Dermis microvascular lymphatic vessel endothelial cell (primary cell): ENCODE results near the gene ZNF280B. TPM values are rescaled to one million over a fixed set of nuclear protein-coding genes. Genes with fewer than 3 reads are reported as not detected.

Source experiments
- DNase-seq, 2 donors: peaks; one replicate each; pipeline versions ENCODE4 v3.0.0 to v3.0.0-alpha.2; 2010; ENCODE audit warnings: low read depth in 2 of 2
- total RNA-seq: library from RNA; depleted of rRNA; stranded (reverse); fragments of >200 nt; gene quantifications from 2 replicates; pipeline ENCODE4 v1.2.1, GENCODE V29; 2014

The ZNF280B gene
- total RNA-seq: 0.26 and 0.38 TPM in 2 replicates

DNA sequence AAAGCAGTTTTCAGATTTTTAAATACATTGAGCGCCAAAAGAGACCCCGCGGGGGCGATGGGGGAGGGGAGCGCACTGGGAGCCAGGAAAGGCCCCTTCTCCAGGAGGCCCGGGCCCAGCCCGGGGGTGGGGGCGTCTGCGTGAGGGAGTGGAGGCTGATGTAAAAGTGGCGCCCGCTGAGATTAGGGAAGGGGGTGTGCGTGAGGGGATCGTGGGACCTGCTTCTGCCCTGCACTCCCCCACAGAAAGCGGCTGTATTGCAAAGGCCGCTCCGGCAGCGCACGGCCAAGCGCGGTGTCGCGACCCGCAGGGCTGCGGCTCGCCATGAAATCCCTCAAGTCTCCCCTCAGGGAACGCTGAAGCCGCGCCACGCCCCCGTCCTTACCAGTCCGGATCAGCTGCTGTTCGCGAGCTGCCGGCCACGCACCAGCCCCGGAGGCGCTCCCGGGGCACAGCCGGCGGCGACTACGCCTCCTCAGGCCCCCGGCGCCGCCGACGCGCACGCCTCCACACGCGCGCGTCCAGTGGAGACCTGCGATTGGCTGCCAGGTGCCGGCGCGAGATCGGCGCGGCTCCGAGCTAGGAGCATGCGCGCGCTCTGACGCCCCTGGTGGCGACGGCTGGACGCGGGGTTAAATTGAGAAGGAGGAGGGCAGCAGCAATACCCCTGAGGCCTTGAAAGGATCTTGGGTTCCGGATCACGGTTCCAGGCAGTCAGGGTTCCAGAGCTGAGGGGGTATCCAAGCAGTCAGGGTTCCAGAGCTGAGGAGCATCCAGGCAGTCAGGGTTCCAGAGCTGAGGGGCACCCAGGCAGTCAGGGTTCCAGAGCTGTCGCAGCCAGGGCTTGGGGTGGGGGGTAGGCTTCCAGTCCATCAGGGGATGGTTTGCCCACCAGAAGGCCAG, at the start of gene ZNF280B:
ZNF280B (minus strand) TSS at position 469 of the 903 bp plus-strand sequence. CDS start 19,344 bp downstream, outside the sequence.
- peak; percentile 51 to 90 for DNase-seq

DNA sequence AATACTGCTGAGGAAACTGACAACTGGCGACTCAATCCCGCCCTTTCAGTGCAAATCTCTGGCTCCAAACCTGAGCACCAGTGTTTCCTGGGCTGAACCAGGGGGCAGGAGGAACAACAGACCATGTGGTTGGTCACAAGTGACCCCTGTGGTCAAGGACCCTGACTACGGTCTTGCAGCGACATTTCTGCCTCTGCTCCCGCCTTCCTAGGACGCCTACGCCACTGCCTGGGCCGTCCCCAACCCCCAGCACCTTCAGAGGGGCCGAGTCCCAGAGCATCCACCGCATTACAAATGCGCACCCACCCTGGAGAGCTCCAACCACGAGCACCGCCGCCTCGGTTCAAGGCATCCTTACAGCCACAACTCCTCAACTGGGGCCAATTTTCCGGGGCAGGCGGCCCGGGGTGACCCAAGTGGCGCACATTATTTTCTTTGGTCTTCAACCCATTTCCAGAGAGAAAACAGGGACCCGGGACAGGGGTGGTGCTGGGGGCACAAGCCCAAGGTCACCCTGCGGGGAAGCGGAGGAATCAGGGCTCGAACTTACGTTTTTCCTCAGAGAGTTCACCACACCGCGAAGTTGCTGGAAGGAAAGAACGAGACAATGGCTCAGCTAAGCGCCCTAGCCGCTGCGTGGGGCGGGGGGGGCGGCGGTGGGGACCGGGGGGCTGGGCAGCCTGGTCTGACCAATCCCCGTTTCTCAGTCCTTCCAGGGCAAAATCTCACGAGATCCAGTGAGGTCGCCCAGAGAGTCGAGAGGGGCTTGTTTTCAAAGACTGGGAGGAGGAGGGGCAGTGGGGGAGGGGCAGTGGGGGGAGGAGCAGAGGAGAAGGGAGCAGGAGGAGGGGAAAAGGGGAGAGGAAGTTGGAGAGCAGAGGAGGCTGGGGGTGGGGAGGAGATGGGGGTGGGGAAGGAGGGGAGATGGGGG, 48.7 kb upstream of the ZNF280B start:
- DNase-seq: no peak

GRCh38 chr22:22556578-22556977, 48.0 kb upstream of the ZNF280B start:
- no peak for DNase-seq

- DNase-seq: no peak
These were observed 47.1 kb upstream of the ZNF280B start for GRCh38 chr22:22555596-22555995.

- no peak for DNase-seq
These were observed 46.2 kb upstream of the ZNF280B start for GRCh38 chr22:22554587-22555284.

DNA sequence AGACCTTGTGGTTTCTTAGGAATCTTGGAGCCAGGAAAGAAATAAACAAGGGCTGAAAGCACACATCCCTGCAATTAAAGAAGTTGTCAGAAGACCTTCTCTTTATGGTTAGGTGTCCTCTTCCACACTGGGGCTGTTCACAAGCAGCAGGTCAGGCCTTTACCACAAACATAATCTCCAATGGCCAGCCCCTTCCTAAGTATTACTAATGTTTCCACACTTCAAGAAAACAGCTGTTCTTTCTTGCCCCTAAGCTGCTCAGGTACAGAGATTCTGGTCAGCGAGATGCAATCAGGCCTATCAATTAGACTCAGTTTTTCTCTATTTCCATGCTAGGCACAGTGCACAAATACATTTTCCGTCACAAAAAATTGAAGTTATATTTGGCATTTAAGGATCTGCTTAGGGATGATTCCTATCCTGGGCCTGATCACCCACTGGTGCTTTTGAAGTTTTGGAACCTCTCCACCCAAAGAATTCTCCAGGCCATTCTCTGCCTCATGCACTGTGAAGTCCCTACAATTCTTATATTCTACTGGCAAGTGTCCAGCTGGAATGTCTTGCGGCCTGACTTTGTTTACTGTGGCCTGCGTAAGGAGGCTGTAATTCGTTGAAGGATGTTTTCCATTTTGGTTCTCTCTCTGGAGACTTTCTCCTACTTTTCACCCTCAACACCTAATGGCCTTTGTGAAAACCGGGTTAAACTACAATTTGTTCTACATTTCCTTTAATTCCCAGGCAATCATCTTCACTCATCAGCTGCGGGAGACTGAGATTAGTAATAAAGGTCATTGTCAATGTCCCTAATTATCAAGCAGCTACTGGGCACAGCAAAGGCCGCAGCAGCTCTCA, 45.4 kb upstream of the ZNF280B start:
- DNase-seq: no peak

DNA sequence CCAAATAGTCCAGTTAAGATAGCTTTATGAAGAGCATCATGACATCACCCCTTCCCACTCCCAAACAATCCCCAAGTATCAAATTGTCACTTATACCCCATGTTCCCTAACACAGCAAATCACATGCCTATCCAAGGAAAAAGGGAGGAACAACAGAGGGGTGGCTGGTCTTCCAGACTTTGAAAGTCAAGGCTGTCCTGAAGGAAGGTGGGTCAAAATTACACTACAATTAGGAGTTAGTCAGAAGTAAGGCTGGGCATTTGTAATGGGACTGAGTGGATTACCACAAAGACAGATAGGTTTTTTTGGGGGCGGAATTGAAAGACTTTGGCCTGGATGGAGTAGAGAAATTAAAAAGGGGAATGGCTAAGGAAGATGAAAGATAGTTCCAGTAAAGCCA, 44.6 kb upstream of the ZNF280B start:
- DNase-seq: no peak

GRCh38 chr22:22552630-22553029, 44.1 kb upstream of the ZNF280B start:
- DNase-seq: no peak

GRCh38 chr22:22550789-22551434, 42.4 kb upstream of the ZNF280B start:
- DNase-seq: no peak

GRCh38 chr22:22548910-22549309, 40.4 kb upstream of the ZNF280B start:
- DNase-seq: no peak

- DNase-seq: no peak
These were observed 39.8 kb upstream of the ZNF280B start for GRCh38 chr22:22548317-22548716.

- DNase-seq: no peak
These were observed 39.3 kb upstream of the ZNF280B start for GRCh38 chr22:22547692-22548300.

GRCh38 chr22:22547226-22547625, 38.7 kb upstream of the ZNF280B start:
- no peak for DNase-seq

- no peak for DNase-seq
These were observed 37.9 kb upstream of the ZNF280B start for GRCh38 chr22:22546490-22546889.

DNA sequence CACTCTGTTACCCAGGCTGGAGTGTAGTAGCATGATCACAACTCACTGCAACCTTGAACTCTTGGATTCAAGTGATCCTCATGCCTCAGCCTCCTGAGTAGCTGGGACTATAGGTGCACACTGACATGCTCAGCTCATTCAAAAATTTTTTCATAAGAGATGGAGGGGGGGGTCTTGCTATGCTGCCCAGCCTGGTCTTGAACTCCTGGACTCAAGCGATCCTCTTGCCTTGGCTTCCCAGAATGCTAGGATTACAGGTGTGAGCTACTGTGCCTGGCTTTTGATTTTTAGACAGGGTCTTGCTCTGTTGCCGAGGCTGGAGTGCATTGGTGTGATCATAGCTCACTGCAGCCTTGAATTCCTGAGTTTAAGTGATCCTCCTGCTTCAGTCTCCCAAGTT, 36.5 kb upstream of the ZNF280B start:
- no peak for DNase-seq

- no peak for DNase-seq
These were observed 29.9 kb upstream of the ZNF280B start for GRCh38 chr22:22538226-22538989.

- DNase-seq: no peak
These were observed 28.4 kb upstream of the ZNF280B start for GRCh38 chr22:22536916-22537315.

GRCh38 chr22:22536515-22536914, 28.0 kb upstream of the ZNF280B start:
- DNase-seq: no peak

- DNase-seq: no peak
These were observed 27.1 kb upstream of the ZNF280B start for GRCh38 chr22:22535662-22536061.
